SK-N-SH treated with all-trans-retinoic acid at 6 μM for 48 hours (cell line): ENCODE results near the gene ZFYVE28.

Source experiments
- ATAC-seq: fragments of 200-7000 bp; cut with Tn5 transposase; 3 replicates; pipeline ENCODE4 v1.9.1; 2020; ENCODE audit warnings: mild to moderate bottlenecking, moderate library complexity
- ARNTL ChIP-seq: fragments of 450-650 bp; formaldehyde crosslinking; IDR thresholded peaks from 2 replicates; pipeline ENCODE4 v1.5.0; 2020; ENCODE audit warnings: low read depth, mild to moderate bottlenecking, moderate library complexity, borderline replicate concordance
- BACH2 ChIP-seq: fragments of 250-450 bp; sonication (Bioruptor Pico); IDR thresholded peaks from 2 replicates; pipeline ENCODE4 v1.9.0; 2021; ENCODE audit warnings: mild to moderate bottlenecking, borderline replicate concordance
- CSDC2 ChIP-seq: fragments of 250-450 bp; sonication (Bioruptor Pico); IDR thresholded peaks from 2 replicates; pipeline ENCODE4 v1.5.0; 2020; ENCODE audit warnings: mild to moderate bottlenecking, moderate library complexity
- ESRRG ChIP-seq: fragments of 250-450 bp; sonication (Bioruptor Pico); IDR thresholded peaks from 2 replicates; pipeline ENCODE4 v1.6.1; 2021; ENCODE audit warnings: mild to moderate bottlenecking
- GLIS3 ChIP-seq: fragments of 250-450 bp; sonication (Bioruptor Pico); IDR thresholded peaks from 2 replicates; pipeline ENCODE4 v1.5.0; 2020; ENCODE audit warnings: mild to moderate bottlenecking, moderate library complexity
- ISL1 ChIP-seq: fragments of 250-450 bp; sonication (Bioruptor Pico); IDR thresholded peaks from 2 replicates; pipeline ENCODE4 v2.1.2; 2022; ENCODE audit warnings: mild to moderate bottlenecking, moderate library complexity
- OSR1 ChIP-seq: fragments of 250-450 bp; sonication (Bioruptor Pico); IDR thresholded peaks from 2 replicates; pipeline ENCODE4 v1.8.0; 2022; ENCODE audit warnings: moderate library complexity, mild to moderate bottlenecking, inconsistent platforms
- PATZ1 ChIP-seq: fragments of 250-450 bp; sonication (Bioruptor Pico); IDR thresholded peaks from 2 replicates; pipeline ENCODE4 v1.8.0; 2020; ENCODE audit warnings: mild to moderate bottlenecking, moderate library complexity, borderline replicate concordance
- PPARA ChIP-seq: fragments of 250-450 bp; sonication (Bioruptor Pico); IDR thresholded peaks from 2 replicates; pipeline ENCODE4 v1.5.0; 2020; ENCODE audit warnings: mild to moderate bottlenecking, borderline replicate concordance
- RARB ChIP-seq: fragments of 250-450 bp; sonication (Bioruptor Pico); IDR thresholded peaks from 2 replicates; pipeline ENCODE4 v1.8.0; 2021; ENCODE audit warnings: mild to moderate bottlenecking, moderate library complexity
- SNAI2 ChIP-seq: fragments of 250-450 bp; sonication (Bioruptor Pico); IDR thresholded peaks from 2 replicates; pipeline ENCODE4 v1.5.0; 2020; ENCODE audit warnings: mild to moderate bottlenecking, moderate library complexity
- TCF4 ChIP-seq: fragments of 250-450 bp; sonication (Bioruptor Pico); IDR thresholded peaks from 2 replicates; pipeline ENCODE4 v1.8.0; 2021; ENCODE audit warnings: mild to moderate bottlenecking, moderate library complexity, borderline replicate concordance
- TOX ChIP-seq: fragments of 250-450 bp; sonication (Bioruptor Pico); IDR thresholded peaks from 2 replicates; pipeline ENCODE4 v1.8.0; 2021; ENCODE audit warnings: mild to moderate bottlenecking, moderate library complexity, borderline replicate concordance
- ZC3H10 ChIP-seq: fragments of 250-450 bp; sonication (Bioruptor Pico); IDR thresholded peaks from 2 replicates; pipeline ENCODE4 v1.5.1; 2021; ENCODE audit warnings: mild to moderate bottlenecking, moderate library complexity
- ZFP3 ChIP-seq: fragments of 250-450 bp; sonication (Bioruptor Pico); IDR thresholded peaks from 2 replicates; pipeline ENCODE4 v1.5.0; 2020; ENCODE audit warnings: mild to moderate bottlenecking, moderate library complexity
- ZFP30 ChIP-seq: fragments of 450-650 bp; formaldehyde crosslinking; IDR thresholded peaks from 2 replicates; pipeline ENCODE4 v1.5.0; 2022; ENCODE audit warnings: mild to moderate bottlenecking, moderate library complexity
- ZNF565 ChIP-seq: fragments of 450-650 bp; formaldehyde crosslinking; conservative IDR thresholded peaks from 2 replicates; pipeline ENCODE4 v1.5.0; 2020; ENCODE audit warnings: low read depth, mild to moderate bottlenecking, moderate library complexity
- ZNF8 ChIP-seq: fragments of 450-650 bp; formaldehyde crosslinking; IDR thresholded peaks from 2 replicates; pipeline ENCODE4 v1.5.0; 2020; ENCODE audit warnings: mild to moderate bottlenecking, moderate library complexity
- TF ChIP-seq, protein P1 (sequence below): fragments of 250-450 bp; sonication (Bioruptor Pico); IDR thresholded peaks from 2 replicates; pipeline ENCODE4 v1.8.0; 2021; ENCODE audit warnings: low read depth, mild to moderate bottlenecking, moderate library complexity, borderline replicate concordance
- TF ChIP-seq, protein P2 (sequence below): fragments of 250-450 bp; sonication (Bioruptor Pico); IDR thresholded peaks from 2 replicates; pipeline ENCODE4 v1.5.0; 2020; ENCODE audit warnings: mild to moderate bottlenecking, moderate library complexity

The ZFYVE28 gene

GRCh38 chr4:2333356-2333841, 85.0 kb downstream of the ZFYVE28 start:
- TF ChIP-seq ZFP30 (no peak), PPARA (CRISPR knock-in tag) (no peak), TCF4 (CRISPR knock-in tag) (no peak), BACH2 (CRISPR knock-in tag) (no peak), RARB (CRISPR knock-in tag) (no peak), ESRRG (CRISPR knock-in tag) (no peak), TOX (CRISPR knock-in tag) (no peak), ZNF565 (no peak), SNAI2 (CRISPR knock-in tag) (no peak), ISL1 (CRISPR knock-in tag) (no peak), OSR1 (CRISPR knock-in tag) (no peak), CSDC2 (CRISPR knock-in tag) (no peak)
- TF ChIP-seq, protein P1, sequence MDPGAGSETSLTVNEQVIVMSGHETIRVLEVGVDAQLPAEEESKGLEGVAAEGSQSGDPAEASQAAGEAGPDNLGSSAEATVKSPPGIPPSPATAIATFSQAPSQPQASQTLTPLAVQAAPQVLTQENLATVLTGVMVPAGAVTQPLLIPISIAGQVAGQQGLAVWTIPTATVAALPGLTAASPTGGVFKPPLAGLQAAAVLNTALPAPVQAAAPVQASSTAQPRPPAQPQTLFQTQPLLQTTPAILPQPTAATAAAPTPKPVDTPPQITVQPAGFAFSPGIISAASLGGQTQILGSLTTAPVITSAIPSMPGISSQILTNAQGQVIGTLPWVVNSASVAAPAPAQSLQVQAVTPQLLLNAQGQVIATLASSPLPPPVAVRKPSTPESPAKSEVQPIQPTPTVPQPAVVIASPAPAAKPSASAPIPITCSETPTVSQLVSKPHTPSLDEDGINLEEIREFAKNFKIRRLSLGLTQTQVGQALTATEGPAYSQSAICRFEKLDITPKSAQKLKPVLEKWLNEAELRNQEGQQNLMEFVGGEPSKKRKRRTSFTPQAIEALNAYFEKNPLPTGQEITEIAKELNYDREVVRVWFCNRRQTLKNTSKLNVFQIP (CRISPR knock-in tag) = no peak
- no peak for ATAC-seq

- TF ChIP-seq ZFP30 (no peak), PATZ1 (no peak), ISL1 (CRISPR knock-in tag) (no peak), PPARA (CRISPR knock-in tag) (no peak), ESRRG (CRISPR knock-in tag) (no peak), GLIS3 (CRISPR knock-in tag) (no peak), ZC3H10 (CRISPR knock-in tag) (no peak)
- no peak for ATAC-seq
Observed at GRCh38 chr4:2332976-2333319, 85.5 kb downstream of the ZFYVE28 start.

GRCh38 chr4:2332201-2332975, 86.1 kb downstream of the ZFYVE28 start:
- ATAC-seq = no peak
- no peak for TF ChIP-seq BACH2 (CRISPR knock-in tag)
- TF ChIP-seq PPARA (CRISPR knock-in tag) = no peak
- TF ChIP-seq ZFP30 = no peak
- no peak for TF ChIP-seq ZNF565
- TF ChIP-seq, protein P2, sequence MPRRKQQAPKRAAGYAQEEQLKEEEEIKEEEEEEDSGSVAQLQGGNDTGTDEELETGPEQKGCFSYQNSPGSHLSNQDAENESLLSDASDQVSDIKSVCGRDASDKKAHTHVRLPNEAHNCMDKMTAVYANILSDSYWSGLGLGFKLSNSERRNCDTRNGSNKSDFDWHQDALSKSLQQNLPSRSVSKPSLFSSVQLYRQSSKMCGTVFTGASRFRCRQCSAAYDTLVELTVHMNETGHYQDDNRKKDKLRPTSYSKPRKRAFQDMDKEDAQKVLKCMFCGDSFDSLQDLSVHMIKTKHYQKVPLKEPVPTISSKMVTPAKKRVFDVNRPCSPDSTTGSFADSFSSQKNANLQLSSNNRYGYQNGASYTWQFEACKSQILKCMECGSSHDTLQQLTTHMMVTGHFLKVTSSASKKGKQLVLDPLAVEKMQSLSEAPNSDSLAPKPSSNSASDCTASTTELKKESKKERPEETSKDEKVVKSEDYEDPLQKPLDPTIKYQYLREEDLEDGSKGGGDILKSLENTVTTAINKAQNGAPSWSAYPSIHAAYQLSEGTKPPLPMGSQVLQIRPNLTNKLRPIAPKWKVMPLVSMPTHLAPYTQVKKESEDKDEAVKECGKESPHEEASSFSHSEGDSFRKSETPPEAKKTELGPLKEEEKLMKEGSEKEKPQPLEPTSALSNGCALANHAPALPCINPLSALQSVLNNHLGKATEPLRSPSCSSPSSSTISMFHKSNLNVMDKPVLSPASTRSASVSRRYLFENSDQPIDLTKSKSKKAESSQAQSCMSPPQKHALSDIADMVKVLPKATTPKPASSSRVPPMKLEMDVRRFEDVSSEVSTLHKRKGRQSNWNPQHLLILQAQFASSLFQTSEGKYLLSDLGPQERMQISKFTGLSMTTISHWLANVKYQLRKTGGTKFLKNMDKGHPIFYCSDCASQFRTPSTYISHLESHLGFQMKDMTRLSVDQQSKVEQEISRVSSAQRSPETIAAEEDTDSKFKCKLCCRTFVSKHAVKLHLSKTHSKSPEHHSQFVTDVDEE (CRISPR knock-in tag) = no peak
- TF ChIP-seq, protein P1 (CRISPR knock-in tag) = no peak
- no peak for TF ChIP-seq ZNF8 (CRISPR knock-in tag)
- TF ChIP-seq PATZ1 = no peak
- TF ChIP-seq ZFP3 (CRISPR knock-in tag) = no peak
- TF ChIP-seq RARB (CRISPR knock-in tag) = no peak
- no peak for TF ChIP-seq ARNTL (CRISPR knock-in tag)
